Activated CD4-positive, alpha-beta T cell treated with anti-CD3 and anti-CD28 coated beads, Interleukin-2, Interleukin-4, amounts not matched to agents 100 ng/mL and 50 ng/mL, durations not matched to agents 16 hours and 8 hours (primary cell): ENCODE results near the gene SLC15A5.

ENCODE experiments used
- DNase-seq: peaks from one replicate; pipeline ENCODE4 v3.0.0-alpha.2; 2020; ENCODE audit warnings: low spot score

Gene SLC15A5, protein sequence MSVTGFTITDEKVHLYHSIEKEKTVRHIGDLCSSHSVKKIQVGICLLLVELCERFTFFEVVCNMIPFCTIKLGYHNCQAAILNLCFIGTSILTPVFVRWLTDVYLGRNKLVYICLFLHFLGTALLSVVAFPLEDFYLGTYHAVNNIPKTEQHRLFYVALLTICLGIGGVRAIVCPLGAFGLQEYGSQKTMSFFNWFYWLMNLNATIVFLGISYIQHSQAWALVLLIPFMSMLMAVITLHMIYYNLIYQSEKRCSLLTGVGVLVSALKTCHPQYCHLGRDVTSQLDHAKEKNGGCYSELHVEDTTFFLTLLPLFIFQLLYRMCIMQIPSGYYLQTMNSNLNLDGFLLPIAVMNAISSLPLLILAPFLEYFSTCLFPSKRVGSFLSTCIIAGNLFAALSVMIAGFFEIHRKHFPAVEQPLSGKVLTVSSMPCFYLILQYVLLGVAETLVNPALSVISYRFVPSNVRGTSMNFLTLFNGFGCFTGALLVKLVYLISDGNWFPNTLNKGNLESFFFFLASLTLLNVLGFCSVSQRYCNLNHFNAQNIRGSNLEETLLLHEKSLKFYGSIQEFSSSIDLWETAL

DNA sequence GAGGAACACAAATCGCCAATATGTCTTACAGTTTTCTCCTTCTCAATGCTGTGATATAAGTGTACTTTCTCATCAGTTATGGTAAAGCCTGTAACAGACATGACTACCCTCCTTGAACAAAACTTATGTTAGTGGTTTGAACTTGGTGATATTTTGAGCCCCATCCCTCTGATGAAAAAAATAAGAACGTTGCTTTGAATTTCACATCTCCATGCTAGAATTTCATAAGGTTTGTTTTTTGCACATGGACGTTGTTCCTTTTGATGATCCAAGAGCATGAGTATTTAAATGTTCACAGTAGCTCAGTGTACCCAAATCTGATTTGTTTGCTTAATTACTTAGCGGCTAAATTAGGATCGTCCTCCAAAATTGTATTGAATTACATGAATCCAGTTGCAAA lies at the start of gene SLC15A5:
TSS of gene SLC15A5 (minus strand) at position 101 of the 400 bp plus-strand sequence. CDS start at position 101, 0 bp downstream.
- no peak for DNase-seq

DNA sequence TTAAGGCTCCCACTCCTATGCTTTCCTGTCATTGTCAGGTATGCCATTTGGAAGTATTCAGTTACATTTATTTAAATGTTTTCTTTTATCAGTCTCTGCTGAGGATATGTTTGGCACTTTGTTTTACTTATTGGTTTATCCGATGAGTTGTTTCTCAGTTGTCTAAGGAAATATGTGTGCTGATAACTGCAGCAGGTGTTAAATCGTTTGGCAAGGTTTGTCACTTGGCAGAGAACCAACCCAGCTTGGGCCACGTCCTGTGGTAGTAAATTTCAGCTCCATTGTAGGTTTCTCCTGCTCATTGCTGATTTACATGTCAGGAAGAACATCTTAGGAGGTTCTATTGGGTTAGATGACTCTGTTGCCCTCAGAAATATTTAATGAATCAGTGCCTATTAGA lies 47.9 kb upstream of the SLC15A5 start:
- no peak for DNase-seq

DNA sequence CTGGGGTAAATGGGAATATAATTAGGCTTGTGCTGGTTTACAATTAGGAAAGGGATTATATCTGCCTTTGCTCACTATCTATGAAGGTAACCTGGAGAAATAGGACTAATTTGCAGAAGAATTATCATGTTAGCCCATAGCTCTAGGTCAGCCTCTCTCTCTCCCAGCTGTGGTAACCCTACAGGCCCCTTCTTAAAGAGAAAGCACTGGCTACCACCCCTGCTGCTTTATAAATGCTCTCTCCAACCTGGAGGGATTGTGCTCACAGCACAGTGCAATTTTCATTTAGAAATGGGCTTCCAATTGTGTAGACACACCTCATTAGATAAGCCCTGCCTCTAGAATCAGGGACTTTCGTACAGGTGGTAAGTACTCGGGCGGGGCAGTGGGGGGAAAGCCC lies 47.3 kb upstream of the SLC15A5 start:
- DNase-seq: no peak

DNA sequence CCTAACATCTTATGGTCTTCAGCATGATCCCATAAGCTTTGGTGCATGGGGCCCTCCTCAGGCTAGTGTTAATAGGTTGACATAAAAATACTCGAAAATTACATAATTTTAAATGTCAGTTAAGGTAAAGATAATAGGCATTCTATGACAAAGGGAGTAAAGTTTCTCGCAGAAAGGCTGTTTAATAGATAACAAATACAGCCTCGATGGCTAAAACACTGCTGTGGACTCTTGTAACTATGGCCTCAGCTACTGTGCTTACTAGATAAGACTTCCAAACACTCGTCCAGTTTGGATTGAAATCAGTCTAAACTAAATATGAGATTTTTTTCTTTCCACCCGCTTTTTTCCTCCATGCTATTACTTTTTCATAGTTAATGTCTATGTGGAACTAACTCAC lies 46.8 kb upstream of the SLC15A5 start:
- no peak for DNase-seq

DNA sequence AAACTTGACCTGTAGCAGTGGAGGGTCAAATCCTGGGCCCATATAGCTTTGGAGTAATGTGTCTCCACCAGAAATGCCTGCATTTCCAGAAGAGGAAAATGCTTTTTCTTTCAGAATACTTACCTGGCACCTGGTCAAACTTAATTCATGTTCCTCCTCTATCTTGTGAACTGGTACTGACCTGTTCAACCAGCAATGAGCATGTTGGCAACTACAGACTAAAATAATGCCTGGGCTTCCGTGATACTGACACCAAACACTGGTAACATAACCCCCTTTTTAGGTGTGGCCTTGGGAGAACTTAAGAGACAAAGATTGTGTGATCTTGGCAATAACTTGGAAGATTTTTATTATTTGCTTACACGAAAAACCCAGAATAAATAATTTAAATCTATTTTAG lies 46.2 kb upstream of the SLC15A5 start:
- no peak for DNase-seq

DNA sequence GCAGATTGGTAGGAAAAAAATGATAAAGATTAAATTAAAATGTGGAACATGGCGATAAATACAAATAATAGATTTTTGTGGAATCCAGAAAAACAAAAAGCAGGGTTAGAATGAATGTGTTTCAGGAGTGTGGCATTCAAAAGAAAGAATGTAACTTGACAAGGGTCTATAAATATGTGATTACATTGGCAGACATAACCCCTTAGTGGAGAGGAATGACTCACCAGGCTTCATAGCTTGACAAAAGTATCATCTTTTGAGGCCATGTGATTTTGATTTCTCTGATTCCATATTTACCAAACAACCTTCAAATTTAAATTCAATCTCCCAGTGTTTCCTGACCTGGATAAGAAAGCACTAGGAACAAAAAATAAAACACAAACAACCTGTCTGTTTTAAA lies 45.5 kb upstream of the SLC15A5 start:
- DNase-seq: no peak

DNA sequence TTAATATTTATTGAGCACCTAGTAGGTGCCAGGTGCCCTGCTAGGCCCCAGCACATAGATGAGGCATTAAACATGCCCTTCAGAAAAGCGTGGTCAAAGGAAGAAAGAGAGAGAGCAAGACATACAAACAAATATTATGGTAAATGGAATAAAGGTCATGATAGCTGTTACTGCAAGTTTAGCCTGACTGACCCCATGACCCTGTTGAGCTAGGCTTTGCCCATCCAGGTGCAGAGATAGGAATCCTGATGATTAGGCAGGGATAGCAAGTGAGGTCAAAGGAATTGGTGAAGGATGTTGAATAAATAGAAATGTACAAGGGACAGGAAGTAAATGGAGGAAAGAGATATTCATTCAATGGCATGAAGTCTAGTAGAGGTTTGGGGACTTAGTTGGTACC lies 33.4 kb upstream of the SLC15A5 start:
- DNase-seq: no peak

DNA sequence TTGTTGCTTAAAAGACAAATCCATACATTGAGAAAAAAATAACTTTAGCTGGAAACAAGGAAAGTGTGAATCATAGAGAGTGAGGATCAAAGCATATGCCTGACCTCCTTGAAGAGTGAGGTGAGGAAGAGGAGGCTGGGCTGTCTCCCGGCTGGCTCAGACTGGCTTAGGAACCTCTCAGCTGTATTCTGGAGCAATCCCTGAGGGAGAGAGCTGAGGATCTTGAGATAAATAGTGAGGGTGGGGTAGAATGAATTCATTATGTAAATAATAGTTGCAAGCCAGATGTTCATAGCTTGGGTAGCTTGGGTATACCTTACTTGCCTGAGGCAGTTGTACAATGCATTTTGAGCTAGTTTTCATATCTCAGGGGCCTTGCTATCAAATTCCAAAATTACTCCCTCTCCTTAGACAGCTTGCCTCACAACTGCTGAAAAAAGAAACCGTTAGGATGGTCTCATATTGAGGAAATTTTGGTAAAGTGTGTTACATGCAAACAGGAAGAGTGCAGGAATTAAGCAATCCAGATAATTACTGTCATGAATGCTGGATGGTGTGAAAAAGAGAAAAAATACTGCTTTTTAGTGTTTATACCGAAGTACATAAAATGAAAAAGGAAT lies 30.5 kb upstream of the SLC15A5 start:
- no peak for DNase-seq

DNA sequence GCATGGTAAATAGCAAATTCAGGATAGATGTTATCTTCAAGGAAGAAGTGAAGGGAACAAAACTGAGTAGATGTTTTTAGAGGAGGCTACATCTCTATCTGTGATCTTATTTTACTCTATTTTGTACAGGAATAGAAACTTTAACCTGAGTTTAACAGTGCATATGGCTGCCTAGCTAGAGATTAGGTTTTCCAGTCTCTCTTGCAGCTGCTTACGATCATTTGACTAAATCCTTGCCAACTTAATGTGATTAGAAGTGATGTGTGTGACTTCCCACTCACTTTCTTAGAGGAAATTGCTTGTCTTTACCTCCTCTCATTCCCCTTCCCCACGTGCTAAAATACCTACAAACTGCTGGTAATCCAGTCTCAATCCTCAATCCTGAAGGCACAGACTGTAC lies 26.5 kb upstream of the SLC15A5 start:
- DNase-seq: no peak

DNA sequence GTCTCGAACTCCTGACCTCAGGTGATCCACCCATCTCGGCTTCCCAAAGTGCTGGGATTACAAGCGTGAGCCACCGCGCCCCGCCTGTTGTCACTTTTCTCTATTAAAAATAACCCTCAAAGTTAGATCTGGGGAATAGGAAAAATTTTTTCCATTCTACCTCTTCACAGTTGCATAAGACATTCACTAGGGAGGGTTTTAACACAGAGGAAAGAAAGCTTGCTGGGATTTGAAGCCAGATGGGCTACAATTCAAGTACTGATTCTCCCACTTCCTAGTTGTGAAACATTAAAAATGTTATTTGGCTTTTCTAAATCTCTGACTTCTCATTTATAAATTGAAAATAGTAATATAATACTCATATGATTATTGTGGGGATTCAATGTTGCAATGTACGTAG lies 23.3 kb upstream of the SLC15A5 start:
- DNase-seq: no peak

DNA sequence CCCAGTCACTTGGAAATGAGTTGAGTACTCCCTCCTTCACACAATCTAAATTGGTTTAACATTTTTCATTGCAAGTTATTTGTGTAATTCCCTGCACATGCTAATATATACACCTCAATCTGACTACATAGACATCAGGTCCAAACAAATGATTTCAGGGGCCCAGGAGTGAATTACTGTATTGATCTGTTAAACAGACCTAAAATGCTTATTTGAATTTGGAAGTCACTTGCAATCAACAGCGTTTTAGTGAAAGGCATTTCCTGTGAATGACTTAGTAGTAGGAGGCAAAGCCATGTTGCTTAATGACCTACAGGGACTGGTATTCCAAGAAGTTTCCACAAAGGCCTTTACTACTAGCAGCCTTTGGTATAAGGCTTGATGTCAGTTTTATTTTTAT lies 22.6 kb upstream of the SLC15A5 start:
- DNase-seq: no peak

DNA sequence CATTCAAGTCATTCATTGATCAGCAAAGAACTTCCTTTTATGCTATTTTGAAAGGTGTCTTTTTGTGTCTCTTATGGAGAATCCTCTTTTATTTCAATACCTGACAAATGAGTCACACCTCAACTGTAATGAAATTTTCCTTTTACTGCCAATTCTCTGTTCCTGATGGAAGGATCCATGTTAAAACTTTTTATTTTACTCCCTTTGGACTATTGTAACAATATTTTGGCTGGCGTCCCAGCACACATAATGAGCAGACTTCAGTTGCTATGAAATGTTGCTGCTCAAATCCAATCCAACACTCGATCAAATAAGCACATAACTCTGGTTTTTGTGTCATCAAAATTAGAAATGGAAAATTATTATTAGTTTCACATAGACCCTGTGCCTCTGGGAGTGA lies 21.9 kb upstream of the SLC15A5 start:
- no peak for DNase-seq

DNA sequence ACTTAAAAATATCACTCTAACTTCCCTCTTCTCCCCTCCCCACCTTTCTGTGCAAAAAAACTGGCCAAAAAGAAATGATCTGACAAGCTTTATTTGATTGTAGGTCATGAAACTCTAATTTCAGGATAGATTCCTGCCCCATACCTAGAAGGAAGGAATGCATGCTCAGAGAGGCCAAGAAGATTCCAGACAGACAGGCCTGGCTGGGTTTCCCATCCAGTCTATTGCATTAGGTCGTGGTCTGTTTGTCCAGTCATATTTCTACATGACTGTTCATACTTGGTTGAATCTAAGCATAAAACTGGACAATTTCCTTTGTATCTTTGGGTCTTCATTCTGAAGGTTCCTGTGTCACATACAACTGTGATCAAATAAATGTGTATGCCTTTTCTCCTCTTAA lies 20.0 kb upstream of the SLC15A5 start:
- DNase-seq: no peak

DNA sequence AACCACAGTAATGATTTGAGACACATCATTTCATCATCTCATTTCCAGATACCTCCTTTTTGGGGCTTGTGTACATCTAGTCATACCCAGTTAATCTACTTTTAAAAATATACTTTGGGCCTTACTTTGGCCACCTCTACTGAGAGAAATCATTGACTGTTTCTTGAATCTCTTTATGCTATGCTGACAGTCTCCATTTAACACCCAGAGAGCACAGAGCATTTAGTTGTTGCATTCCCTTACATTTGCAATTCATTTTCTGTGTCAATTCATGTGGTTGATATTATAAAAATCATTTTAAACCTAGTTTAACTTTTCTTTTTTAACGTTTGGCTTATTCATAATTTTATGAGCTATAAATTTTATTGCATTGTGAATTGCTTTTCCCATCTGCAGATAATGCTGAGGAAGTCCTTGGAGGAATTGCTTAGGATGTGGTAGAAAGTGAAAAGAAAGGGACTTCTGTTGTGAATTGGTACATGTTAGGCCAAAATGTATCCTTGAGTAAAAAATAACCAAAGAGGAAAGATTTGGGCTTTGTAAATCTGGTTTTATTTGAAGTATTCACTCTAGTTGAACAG lies 17.0 kb upstream of the SLC15A5 start:
- DNase-seq: no peak

DNA sequence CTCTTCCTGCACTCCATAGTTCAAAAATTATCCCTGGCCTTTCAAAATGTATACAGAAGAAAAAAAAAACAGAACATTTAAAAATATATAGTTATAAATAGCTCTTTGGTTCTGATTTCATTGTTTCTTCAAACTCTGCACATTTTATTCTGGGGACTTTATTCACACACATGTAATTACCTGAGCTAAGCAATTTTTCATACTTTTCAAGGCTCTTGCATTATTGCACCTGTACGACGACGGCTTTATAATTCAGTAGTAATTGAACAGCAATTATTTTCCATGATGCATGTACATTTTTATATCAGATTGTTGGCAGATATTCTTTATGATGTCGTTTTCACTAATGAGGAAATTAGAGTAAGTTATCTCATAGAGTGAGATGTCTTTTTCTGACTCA lies 13.5 kb upstream of the SLC15A5 start:
- no peak for DNase-seq

DNA sequence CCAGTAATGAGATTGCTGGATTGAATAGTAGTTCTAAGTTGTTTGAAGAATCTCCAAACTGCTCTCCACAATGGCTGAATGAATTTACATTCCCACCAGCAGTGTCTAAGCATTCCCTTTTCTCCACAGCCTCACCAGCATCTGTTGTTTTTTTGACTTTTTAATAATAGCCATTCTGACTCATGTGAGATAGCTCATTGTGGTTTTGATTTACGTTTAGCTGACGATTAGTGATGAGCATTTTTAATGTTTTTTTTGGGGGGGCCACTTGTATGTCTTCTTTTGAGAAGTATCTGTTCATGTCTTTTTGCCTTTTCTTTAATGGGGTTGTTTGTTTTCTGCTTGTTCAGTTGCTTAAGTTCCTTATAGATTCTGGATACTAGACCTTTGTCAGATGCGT lies 8.1 kb upstream of the SLC15A5 start:
- no peak for DNase-seq

DNA sequence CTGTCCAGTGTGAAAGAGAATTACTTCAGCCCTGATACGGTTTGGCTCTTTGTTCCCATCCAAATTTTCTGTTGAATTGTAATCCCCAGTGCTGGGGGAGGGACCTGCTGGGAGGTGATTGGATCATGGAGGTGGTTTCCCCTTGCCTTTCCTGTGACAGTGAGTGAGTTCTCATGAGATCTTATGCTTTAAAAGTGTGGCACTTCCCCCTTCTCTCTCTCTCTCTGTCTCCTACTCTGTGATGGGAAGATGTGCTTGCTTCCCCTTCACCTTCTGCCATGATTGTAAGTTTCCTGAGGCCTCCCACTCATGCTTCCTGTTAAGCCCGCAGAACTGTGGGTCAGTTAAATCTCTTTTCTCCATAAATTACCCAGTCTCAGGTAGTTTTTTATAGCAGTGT lies 5.5 kb upstream of the SLC15A5 start:
- DNase-seq: no peak

DNA sequence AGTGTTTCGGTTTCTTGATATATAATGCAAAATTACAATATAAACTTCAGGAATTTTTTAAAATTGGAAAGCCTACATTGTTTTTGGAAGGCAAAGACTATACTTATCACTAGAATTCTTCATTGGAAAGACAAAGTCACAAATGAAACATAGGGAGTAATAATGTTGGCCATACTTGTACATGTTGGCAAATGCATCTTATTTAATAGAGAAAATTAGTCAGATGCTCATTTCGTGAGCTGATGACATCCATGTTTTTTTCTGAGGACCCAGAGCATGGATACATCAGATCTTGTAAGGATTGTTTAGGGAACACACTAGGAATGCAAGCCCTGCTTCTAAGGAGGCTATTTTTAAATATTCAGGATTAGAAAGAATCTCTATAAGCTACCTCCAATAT lies 4.6 kb upstream of the SLC15A5 start:
- DNase-seq: no peak

DNA sequence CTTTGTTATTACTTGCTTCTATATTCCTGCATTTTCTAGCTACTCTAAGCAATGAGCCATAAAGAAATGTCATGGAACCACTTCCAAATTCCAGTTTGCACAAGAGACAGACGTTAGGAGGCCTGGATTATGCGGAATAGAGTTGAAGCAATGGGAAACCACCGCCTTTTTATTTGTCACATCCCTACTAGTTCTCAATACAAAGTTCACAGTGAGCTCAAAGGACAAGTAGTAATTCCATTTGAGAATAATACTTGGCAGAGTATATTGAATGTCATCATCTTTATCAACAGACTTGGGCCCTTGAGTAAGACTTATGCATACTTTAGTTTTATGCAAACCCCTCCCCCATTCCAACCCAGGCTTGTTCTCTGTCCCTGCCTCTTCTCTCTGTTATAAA lies 3.7 kb upstream of the SLC15A5 start:
- DNase-seq: no peak

DNA sequence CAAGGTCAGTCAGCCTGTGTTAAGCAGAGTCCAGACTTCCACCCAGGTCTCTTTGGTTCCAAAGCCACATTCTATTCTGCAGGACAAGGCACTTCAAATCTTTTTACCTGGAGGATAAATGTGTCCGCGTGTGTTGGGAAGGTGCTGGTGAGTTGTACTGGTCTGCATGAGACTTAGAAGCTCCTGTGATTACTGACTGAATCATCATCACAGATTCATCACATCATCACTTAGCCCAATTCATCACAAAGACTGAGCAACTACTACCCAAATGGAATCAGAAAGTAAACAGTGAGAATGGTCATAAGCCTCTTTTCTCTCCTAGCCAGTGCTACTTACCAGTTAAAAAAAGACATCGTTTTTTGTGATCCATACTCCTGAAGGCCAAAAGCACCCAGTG lies 5.3 kb downstream of the SLC15A5 start:
- DNase-seq: no peak

DNA sequence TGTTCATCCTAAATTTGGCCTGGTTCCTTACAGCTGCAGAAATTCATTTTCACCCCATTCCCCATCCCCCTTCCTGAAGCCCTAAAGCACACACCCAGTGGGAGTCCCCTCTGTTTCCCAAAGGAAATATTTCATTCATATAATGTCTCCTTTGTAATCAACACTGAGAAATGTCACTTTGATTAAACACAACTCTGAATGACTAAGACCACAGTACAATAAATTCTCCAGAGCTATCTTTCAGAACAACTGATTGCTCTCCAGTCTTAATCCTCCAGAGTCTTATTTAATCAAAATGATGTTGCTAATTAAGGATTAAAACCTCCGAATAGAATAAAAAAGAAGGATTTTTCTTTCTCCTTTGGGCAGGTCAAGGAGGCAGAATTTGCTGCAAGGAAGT lies 6.4 kb downstream of the SLC15A5 start:
- DNase-seq: no peak

DNA sequence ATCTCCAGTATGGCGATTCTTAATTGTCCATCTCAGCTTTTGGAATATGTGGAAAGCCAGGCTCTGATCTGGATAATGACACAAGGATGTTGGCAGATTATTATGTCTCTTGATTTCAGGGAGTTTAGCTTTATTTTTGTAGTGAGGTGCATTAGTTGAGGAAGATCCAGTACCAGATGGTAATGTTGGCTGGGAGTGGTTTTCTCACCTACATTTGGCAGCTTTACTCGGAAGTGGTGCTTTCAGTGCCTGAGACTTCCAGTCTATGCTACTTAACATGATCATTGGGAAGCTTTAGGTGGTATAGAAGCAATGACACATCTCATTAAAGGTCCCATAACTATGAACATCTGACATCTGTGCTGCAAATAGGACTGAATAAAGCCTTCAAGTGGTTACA lies 7.5 kb downstream of the SLC15A5 start:
- DNase-seq: no peak

DNA sequence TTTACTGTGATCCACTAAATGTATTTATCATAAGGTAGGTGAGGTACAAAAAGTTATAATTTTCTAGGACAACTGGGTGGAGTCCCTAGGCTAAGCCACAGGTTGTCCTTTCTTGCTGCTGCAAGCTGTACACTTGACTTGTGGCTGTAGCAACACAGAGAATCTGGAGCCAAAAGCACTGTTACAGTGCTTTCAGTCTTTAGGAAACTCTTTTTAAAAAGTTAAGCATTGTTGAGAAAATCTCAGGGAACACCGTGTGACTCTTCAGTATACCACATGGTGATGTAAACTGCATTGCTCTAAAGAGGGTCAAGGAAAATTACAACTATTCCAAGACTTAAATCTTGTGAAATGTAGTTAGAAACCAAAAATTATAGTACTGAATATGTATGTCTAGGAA lies 11.4 kb downstream of the SLC15A5 start:
- DNase-seq: no peak
